GM21786 (cell line): ENCODE data around the gene CBFA2T3.

Experiments used
- ATAC-seq: cut with Tn5 transposase; IDR thresholded peaks from one replicate; pipeline ENCODE4 v1.9.1; 2021; ENCODE audit not compliant: unreplicated experiment

Gene CBFA2T3

DNA sequence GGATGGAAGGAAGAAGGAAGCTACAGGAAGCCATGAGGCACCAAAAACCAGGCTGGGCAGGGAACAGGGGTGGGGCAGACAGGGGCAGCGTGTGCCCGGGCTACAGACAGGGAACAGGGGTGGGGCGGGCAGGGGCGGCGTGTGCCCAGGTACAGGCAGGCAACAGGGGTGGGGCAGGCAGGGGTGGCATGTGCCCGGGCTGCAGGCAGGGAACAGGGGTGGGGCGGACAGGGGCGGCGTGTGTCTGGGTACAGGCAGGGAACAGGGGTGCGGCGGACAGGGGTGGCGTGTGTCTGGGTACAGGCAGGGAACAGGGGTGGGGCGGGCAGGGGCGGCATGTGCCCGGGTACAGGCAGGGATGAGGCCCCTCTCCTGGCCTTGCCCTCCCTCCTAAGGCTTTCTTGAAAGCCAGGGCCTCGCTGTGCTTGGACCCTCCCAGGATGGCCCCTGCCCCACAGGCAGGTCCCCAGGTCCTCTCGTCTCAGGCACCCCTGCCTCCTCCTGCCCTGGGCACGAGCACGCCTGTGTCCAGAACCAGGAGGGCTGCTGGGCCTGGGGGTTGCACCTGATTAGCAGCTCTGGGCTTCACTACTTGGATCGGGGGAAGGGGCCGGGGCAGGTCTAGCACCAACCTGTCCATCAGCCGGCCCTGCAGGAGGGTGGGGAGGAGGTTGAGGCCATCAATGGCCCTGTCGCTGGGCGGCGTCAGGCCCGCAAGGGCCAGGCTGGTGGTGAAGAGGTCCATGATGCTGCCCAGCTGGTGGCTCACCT, 150.8 kb downstream of the CBFA2T3 start:
- no peak for ATAC-seq

DNA sequence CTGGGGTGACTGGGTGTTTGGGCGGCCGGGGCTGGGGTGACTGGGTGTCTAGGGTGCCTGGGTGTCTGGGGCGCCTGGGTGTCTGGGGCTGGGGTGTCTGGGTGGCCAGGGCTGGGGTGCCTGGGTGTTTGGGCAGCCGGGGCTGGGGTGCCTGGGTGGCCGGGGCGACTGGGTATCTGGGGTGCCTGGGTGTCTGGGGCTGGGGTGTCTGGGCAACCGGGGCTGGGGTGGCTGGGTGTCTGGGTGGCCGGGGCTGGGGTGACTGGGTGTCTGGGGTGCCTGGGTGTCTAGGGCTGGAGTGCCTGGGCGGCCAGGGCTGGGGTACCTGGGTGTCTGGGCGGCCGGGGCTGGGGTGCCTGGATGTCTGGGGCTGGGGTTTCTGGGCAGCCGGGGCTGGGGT, 151.9 kb downstream of the CBFA2T3 start:
- ATAC-seq = no peak
